BE2C (cell line): ENCODE measurements around the gene CPNE8.

ENCODE experiments used
- DNase-seq: peaks from one replicate; pipeline ENCODE4 v3.0.0-alpha.2; 2020
- H3K27me3 ChIP-seq: fragments of 250-450 bp; sonication (Bioruptor Pico); 2 replicates; pipeline ENCODE4 v1.5.1; 2020; ENCODE audit warnings: mild to moderate bottlenecking
- H3K36me3 ChIP-seq: fragments of 250-450 bp; sonication (Bioruptor Pico); 2 replicates; pipeline ENCODE4 v1.5.1; 2020; ENCODE audit warnings: mild to moderate bottlenecking
- H3K4me1 ChIP-seq: fragments of 250-450 bp; sonication (Bioruptor Pico); 2 replicates; pipeline ENCODE4 v1.5.1; 2020
- H3K4me3 ChIP-seq: 2 replicates; pipeline ENCODE4 v1.5.1; 2011; ENCODE audit warnings: low read depth, low read length
- H3K9me3 ChIP-seq: fragments of 250-450 bp; sonication (Bioruptor Pico); 2 replicates; pipeline ENCODE4 v1.5.1; 2020
- CTCF ChIP-seq: IDR thresholded peaks from 2 replicates; pipeline ENCODE4 v1.5.1; 2012; ENCODE audit warnings: mild to moderate bottlenecking, low read depth, low read length

CPNE8 gene

DNA sequence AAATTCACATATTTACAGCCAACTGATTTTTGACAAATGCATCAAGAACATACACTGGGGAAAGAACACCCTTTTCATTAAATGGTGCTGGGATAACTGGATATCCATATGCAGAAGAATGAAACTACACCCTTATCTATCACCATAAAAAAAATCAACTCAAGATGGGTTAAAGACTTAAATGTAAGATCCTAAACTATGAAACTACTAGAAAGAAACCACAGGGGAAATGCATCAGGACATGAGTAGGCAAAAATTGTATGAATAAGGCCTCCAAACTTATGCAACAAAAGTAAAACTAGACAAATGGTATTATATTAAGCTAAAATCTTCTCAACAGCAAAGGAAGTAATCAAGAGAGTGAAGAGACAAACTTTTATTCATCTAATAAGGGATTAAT, 242.6 kb downstream of the CPNE8 start:
- H3K9me3 ChIP-seq, result no peaks in the 10 kb centered on the region

GRCh38 chr12:38653650-38654049, 251.7 kb downstream of the CPNE8 start:
- Histone ChIP-seq H3K4me1 (peaks cover 8% of the 10 kb centered on the region), H3K4me3 (no peak overlapping the region), H3K36me3 (no peaks in the 10 kb centered on the region; the same call in 1 of the 2 replicates), H3K27me3 (no peaks in the 10 kb centered on the region), H3K9me3 (no peaks in the 10 kb centered on the region)
- DNase-seq, result no peak
- no peak for TF ChIP-seq CTCF

More for the DNA sequence above, 242.6 kb downstream of the CPNE8 start:
- no peak for TF ChIP-seq CTCF
- Histone ChIP-seq H3K4me3 (no peak overlapping the region), H3K27me3 (no peaks in the 10 kb centered on the region), H3K36me3 (no peaks in the 10 kb centered on the region; the same call in 1 of the 2 replicates), H3K4me1 (peaks cover 15% of the 10 kb centered on the region)
- no peak for DNase-seq

- no peaks in the 10 kb centered on the region for H3K9me3 ChIP-seq
- H3K36me3 ChIP-seq, result no peaks in the 10 kb centered on the region; the same call in 1 of the 2 replicates
- H3K4me3 ChIP-seq, result no peak overlapping the region
- no peak for TF ChIP-seq CTCF
- no peak for DNase-seq
- no peaks in the 10 kb centered on the region for H3K27me3 ChIP-seq
- H3K4me1 ChIP-seq, result peaks cover 19% of the 10 kb centered on the region
Observed at GRCh38 chr12:38648813-38649212, 256.6 kb downstream of the CPNE8 start.

- H3K27me3 ChIP-seq, result no peaks in the 10 kb centered on the region
- H3K36me3 ChIP-seq, result no peaks in the 10 kb centered on the region
- peaks cover 19% of the 10 kb centered on the region for H3K4me1 ChIP-seq
- H3K9me3 ChIP-seq, result no peaks in the 10 kb centered on the region
- no peak for TF ChIP-seq CTCF
- H3K4me3 ChIP-seq, result no peak overlapping the region
- DNase-seq, result no peak
Observed at GRCh38 chr12:38646146-38646545, 259.2 kb downstream of the CPNE8 start.

DNA sequence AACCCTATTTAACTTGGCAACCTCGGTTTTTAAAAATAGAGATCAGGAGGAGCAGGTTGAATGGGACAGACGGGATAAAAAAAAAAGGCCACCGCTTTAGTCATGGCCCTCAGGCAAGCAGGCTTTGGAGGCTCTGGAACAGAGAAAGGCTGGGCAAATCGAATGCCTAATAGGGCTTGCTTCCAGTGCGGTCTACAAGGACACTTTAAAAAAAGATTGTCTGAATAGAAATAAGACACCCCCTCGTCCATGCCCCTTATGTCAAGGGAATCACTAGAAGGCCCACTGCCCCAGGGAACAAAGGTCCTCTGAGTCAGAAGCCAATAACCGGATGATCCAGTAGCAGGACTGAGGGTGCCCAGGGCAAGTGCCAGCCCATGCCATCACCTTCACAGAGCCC, 265.8 kb downstream of the CPNE8 start:
- Histone ChIP-seq H3K9me3 (no peaks in the 10 kb centered on the region), H3K36me3 (no peaks in the 10 kb centered on the region), H3K27me3 (no peaks in the 10 kb centered on the region), H3K4me3 (no peak overlapping the region), H3K4me1 (no peaks in the 10 kb centered on the region)
- no peak for DNase-seq
- TF ChIP-seq CTCF, result no peak

- TF ChIP-seq CTCF, result no peak
Observed at GRCh38 chr12:38638401-38638800, 267.0 kb downstream of the CPNE8 start.

More at GRCh38 chr12:38638401-38638800, 267.0 kb downstream of the CPNE8 start:
- Histone ChIP-seq H3K4me1 (no peaks in the 10 kb centered on the region), H3K27me3 (no peaks in the 10 kb centered on the region), H3K36me3 (no peaks in the 10 kb centered on the region), H3K9me3 (no peaks in the 10 kb centered on the region), H3K4me3 (no peak overlapping the region)
- DNase-seq, result no peak
